Measurements from ENCODE around the gene YWHAH. TPM values are rescaled to one million over a fixed set of nuclear protein-coding genes. Genes with fewer than 3 reads are reported as not detected.

YWHAH gene
- total and polyA plus RNA-seq, 9 of the 15 experiments (the other 6 are each of a cell fraction or from before 2014, with no cell fraction given): 32.0 to 177 (median 114) TPM

DNA sequence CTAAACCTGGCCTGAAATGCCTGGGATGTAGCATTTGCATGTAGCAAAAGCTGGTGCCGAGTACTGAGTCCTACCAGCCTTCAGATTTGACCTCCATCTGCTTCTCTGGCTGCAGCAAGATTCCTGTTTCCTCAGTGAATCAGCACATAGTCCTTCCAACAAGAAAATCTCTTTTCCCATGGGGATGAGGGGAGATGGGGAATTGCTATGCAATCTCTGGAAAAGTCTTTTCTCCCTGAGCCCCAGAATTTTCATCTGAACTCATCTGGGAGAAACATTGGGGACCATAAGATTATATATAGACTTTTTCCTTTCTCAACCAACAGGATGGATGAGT lies 32.0 kb upstream of the YWHAH start (continued):
- TF ChIP-seq, protein P1, sequence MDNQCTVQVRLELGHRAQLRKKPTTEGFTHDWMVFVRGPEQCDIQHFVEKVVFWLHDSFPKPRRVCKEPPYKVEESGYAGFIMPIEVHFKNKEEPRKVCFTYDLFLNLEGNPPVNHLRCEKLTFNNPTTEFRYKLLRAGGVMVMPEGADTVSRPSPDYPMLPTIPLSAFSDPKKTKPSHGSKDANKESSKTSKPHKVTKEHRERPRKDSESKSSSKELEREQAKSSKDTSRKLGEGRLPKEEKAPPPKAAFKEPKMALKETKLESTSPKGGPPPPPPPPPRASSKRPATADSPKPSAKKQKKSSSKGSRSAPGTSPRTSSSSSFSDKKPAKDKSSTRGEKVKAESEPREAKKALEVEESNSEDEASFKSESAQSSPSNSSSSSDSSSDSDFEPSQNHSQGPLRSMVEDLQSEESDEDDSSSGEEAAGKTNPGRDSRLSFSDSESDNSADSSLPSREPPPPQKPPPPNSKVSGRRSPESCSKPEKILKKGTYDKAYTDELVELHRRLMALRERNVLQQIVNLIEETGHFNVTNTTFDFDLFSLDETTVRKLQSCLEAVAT (IDR thresholded peaks at IDR 0.05): no peak
- TF ChIP-seq, protein P2, sequence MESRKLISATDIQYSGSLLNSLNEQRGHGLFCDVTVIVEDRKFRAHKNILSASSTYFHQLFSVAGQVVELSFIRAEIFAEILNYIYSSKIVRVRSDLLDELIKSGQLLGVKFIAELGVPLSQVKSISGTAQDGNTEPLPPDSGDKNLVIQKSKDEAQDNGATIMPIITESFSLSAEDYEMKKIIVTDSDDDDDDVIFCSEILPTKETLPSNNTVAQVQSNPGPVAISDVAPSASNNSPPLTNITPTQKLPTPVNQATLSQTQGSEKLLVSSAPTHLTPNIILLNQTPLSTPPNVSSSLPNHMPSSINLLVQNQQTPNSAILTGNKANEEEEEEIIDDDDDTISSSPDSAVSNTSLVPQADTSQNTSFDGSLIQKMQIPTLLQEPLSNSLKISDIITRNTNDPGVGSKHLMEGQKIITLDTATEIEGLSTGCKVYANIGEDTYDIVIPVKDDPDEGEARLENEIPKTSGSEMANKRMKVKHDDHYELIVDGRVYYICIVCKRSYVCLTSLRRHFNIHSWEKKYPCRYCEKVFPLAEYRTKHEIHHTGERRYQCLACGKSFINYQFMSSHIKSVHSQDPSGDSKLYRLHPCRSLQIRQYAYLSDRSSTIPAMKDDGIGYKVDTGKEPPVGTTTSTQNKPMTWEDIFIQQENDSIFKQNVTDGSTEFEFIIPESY (CRISPR knock-in tag; IDR thresholded peaks at IDR 0.05): no peak
- TF ChIP-seq NR2C2 (CRISPR knock-in tag; IDR thresholded peaks at IDR 0.05) (no peak), NR2C2 (tag; IDR thresholded peaks at IDR 0.05) (no peak), ZNF77 (CRISPR knock-in tag; IDR thresholded peaks at IDR 0.05) (no peak), DACH1 (IDR thresholded peaks at IDR 0.05; ENCODE audit: partially characterized antibody) (no peak), ZKSCAN3 (CRISPR knock-in tag; IDR thresholded peaks at IDR 0.05) (no peak), ZNF253 (CRISPR knock-in tag; conservative IDR thresholded peaks at IDR 0.05) (no peak), ESRRA (IDR thresholded peaks at IDR 0.05; ENCODE audit: borderline replicate concordance, low read depth) (no peak), NFIC (IDR thresholded peaks at IDR 0.05) (no peak), SREBF1 (IDR thresholded peaks at IDR 0.05; ENCODE audit: borderline replicate concordance, low read depth, low read length) (no peak)
- TF ChIP-seq, protein P3, sequence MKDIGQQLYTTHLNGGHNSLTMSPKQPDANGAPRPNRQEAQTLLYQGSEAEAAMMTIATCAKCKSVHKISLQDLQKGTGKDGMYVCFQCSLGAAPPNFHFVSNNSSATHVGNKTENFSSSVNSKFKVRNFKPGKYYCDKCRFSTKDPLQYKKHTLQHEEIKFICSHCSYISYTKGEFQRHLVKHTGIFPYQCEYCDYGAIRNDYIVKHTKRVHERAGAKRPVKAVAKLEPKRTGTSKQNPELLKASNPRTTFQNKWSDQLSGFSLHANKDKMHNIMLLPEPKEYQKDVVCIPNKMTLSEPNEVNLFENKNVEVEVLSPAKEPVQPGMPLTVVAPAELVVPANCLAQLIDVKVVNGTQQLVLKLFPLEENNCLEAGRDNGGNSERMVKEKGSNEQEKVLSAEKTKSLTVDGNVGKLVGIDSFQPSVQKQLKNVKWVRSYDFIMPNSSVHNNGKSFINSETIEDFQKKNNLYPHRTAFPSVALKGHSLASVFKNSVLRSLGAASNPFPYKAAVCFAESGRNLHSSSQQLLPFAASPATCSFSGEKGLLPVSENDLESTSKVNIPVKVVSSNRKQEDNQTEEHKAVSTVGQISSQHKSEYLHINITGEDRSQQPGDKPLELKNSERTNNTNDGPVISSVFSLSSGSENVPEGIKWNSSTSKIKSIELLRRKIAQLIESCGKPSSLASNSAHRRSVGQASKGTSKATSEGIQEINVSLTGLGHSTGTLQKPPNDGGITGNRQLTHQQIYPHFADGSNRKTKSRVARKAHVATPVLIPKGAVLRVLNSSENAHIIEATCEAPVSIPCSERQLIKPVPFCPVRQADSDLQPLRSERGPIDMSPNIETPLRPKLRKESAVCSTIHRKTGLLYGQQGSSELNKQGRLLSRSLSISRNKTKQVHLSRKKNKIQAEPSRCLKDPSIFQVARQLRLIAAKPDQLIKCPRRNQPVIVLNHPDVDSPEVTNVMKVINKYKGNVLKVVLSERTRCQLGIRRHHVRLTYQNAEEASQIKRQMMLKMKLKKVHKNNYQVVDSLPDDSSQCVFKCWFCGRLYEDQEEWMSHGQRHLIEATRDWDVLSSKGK (CRISPR knock-in tag; IDR thresholded peaks at IDR 0.05): no peak
- TF ChIP-seq, protein P4, sequence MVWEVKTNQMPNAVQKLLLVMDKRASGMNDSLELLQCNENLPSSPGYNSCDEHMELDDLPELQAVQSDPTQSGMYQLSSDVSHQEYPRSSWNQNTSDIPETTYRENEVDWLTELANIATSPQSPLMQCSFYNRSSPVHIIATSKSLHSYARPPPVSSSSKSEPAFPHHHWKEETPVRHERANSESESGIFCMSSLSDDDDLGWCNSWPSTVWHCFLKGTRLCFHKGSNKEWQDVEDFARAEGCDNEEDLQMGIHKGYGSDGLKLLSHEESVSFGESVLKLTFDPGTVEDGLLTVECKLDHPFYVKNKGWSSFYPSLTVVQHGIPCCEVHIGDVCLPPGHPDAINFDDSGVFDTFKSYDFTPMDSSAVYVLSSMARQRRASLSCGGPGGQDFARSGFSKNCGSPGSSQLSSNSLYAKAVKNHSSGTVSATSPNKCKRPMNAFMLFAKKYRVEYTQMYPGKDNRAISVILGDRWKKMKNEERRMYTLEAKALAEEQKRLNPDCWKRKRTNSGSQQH (CRISPR knock-in tag; IDR thresholded peaks at IDR 0.05): no peak
- TF ChIP-seq, protein P5, sequence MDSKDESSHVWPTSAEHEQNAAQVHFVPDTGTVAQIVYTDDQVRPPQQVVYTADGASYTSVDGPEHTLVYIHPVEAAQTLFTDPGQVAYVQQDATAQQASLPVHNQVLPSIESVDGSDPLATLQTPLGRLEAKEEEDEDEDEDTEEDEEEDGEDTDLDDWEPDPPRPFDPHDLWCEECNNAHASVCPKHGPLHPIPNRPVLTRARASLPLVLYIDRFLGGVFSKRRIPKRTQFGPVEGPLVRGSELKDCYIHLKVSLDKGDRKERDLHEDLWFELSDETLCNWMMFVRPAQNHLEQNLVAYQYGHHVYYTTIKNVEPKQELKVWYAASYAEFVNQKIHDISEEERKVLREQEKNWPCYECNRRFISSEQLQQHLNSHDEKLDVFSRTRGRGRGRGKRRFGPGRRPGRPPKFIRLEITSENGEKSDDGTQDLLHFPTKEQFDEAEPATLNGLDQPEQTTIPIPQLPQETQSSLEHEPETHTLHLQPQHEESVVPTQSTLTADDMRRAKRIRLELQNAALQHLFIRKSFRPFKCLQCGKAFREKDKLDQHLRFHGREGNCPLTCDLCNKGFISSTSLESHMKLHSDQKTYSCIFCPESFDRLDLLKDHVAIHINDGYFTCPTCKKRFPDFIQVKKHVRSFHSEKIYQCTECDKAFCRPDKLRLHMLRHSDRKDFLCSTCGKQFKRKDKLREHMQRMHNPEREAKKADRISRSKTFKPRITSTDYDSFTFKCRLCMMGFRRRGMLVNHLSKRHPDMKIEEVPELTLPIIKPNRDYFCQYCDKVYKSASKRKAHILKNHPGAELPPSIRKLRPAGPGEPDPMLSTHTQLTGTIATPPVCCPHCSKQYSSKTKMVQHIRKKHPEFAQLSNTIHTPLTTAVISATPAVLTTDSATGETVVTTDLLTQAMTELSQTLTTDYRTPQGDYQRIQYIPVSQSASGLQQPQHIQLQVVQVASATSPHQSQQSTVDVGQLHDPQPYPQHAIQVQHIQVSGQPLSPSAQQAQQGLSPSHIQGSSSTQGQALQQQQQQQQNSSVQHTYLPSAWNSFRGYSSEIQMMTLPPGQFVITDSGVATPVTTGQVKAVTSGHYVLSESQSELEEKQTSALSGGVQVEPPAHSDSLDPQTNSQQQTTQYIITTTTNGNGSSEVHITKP (IDR thresholded peaks at IDR 0.05; ENCODE audit: partially characterized antibody): no peak
